GM13976 (cell line): ENCODE measurements around the gene GSTT2.

Source experiments
- DNase-seq: peaks from one replicate; pipeline ENCODE4 v3.0.0; 2012; ENCODE audit warnings: low spot score
- CTCF ChIP-seq: IDR thresholded peaks from 2 replicates; pipeline ENCODE4 v1.5.1; 2012; ENCODE audit warnings: borderline replicate concordance, mild to moderate bottlenecking; ENCODE audit not compliant: insufficient read depth; ENCODE audit errors: extremely low read depth, missing control alignments, control extremely low read depth
- in situ Hi-C: fragments of 300-500 bp; cut with MboI; formaldehyde crosslinking; loops from one replicate; pipeline ENCODE4 v1.12.0; 2022; ENCODE audit warnings: low sequenced_read_pairs, mixed read lengths, inconsistent platforms; ENCODE audit not compliant: unreplicated experiment

The GSTT2 gene

GRCh38 chr22:24002851-24003250 lies 22.9 kb downstream of the GSTT2 start:
- in situ Hi-C loops = no loop called here
- no peak for TF ChIP-seq CTCF

GRCh38 chr22:24003887-24004286 lies 24.0 kb downstream of the GSTT2 start:
- peak; percentile 27 for DNase-seq
- in situ Hi-C loops = no loop called here
- no peak for TF ChIP-seq CTCF

More at GRCh38 chr22:24002851-24003250, 22.9 kb downstream of the GSTT2 start:
- no peak for DNase-seq

DNA sequence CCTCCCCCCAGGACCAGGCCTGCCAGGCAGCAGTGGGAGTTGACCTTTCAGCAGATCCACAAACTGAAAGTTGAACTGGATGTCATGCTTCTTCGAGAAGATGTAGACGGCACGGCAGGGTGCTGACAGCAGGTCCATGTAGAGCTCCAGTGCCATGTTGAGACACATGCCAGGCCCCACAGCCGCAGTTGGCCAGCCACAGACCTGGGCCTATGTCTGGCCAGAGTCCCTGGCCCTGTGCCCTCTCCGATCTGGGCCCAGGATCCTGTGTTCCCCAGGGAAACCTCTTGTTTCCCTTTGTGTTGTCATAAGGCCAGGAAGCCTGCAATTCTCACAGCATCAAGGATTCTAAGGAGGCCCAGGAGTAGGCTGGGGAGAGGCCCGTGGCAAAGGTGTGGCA lies 25.3 kb downstream of the GSTT2 start, which contains the start of gene GSTT4:
GSTT4 (minus strand) TSS at position 253 of the 400 bp plus-strand sequence; CDS start at position 156, 97 bp downstream.
- no peak for TF ChIP-seq CTCF
- DNase-seq = peak; percentile 36
- in situ Hi-C loops = no loop called here

GRCh38 chr22:24006207-24006913 lies 26.4 kb downstream of the GSTT2 start:
- DNase-seq = no peak
- in situ Hi-C loops = no loop called here
- no peak for TF ChIP-seq CTCF

GRCh38 chr22:24006914-24007214 lies 26.9 kb downstream of the GSTT2 start:
- no peak for DNase-seq

GRCh38 chr22:24007253-24008021 lies 27.5 kb downstream of the GSTT2 start:
- DNase-seq = no peak
- in situ Hi-C loops = no loop called here
- TF ChIP-seq CTCF = no peak

More at GRCh38 chr22:24006914-24007214, 26.9 kb downstream of the GSTT2 start:
- in situ Hi-C loops = no loop called here
- no peak for TF ChIP-seq CTCF
